Measurements from ENCODE around the gene STX18.

The STX18 gene

GRCh38 chr4:4415806-4416805, 125.7 kb downstream of the STX18 start:
- no peak for DNase-seq

GRCh38 chr4:4415107-4415805, 126.6 kb downstream of the STX18 start:
- DNase-seq, result no peak

GRCh38 chr4:4413806-4414205, 128.0 kb downstream of the STX18 start:
- DNase-seq, result no peak

- no peak for DNase-seq
Measured at GRCh38 chr4:4413373-4413725, 128.5 kb downstream of the STX18 start.

- no peak for DNase-seq
Measured at GRCh38 chr4:4412641-4413372, 129.0 kb downstream of the STX18 start.

GRCh38 chr4:4411906-4412305, 129.9 kb downstream of the STX18 start:
- no peak for DNase-seq

GRCh38 chr4:4410271-4410670, 131.6 kb downstream of the STX18 start:
- DNase-seq, result no peak

- DNase-seq, result no peak
Measured at GRCh38 chr4:4409416-4410115, 132.3 kb downstream of the STX18 start.

GRCh38 chr4:4408576-4409335, 133.1 kb downstream of the STX18 start:
- DNase-seq, result no peak

GRCh38 chr4:4408132-4408523, 133.7 kb downstream of the STX18 start:
- no peak for DNase-seq

GRCh38 chr4:4407299-4408131, 134.3 kb downstream of the STX18 start:
- DNase-seq, result no peak

GRCh38 chr4:4406455-4407298, 135.2 kb downstream of the STX18 start:
- DNase-seq, result no peak

- no peak for DNase-seq
Measured at GRCh38 chr4:4405358-4405962, 136.4 kb downstream of the STX18 start.

GRCh38 chr4:4402966-4403365, 138.9 kb downstream of the STX18 start:
- no peak for DNase-seq

- no peak for DNase-seq
Measured at GRCh38 chr4:4401036-4401435, 140.8 kb downstream of the STX18 start.

GRCh38 chr4:4398430-4398829, 143.4 kb downstream of the STX18 start:
- DNase-seq, result no peak

- DNase-seq, result no peak
Measured at GRCh38 chr4:4397441-4397819, 144.4 kb downstream of the STX18 start.

- no peak for DNase-seq
Measured at GRCh38 chr4:4396628-4397440, 145.0 kb downstream of the STX18 start.

All from CD4-positive, alpha-beta T cell treated with Interferon alpha-2 for 1 hour (primary cell).